ENCODE data around the gene JMJD1C.

DNA sequence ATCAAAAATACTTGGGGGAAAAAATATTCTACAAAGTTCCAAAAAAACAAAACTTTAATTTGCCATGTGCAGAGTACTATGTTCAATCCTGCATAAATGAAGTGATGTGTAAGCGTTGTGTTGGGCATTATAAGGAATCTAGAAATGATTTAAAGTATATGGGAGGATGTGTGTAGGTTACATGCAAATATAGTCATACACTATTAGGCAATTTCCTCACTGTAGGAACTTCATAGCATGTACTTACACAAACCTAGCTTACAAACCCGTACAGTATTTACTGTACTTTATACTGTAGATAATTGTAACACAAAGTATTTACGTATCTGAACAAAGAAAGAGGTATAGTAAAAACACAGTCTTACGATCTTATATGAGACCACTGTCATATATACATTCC is 260.4 kb downstream of the JMJD1C start:
- TF ChIP-seq, protein P1, sequence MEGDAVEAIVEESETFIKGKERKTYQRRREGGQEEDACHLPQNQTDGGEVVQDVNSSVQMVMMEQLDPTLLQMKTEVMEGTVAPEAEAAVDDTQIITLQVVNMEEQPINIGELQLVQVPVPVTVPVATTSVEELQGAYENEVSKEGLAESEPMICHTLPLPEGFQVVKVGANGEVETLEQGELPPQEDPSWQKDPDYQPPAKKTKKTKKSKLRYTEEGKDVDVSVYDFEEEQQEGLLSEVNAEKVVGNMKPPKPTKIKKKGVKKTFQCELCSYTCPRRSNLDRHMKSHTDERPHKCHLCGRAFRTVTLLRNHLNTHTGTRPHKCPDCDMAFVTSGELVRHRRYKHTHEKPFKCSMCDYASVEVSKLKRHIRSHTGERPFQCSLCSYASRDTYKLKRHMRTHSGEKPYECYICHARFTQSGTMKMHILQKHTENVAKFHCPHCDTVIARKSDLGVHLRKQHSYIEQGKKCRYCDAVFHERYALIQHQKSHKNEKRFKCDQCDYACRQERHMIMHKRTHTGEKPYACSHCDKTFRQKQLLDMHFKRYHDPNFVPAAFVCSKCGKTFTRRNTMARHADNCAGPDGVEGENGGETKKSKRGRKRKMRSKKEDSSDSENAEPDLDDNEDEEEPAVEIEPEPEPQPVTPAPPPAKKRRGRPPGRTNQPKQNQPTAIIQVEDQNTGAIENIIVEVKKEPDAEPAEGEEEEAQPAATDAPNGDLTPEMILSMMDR (IDR thresholded peaks at IDR 0.05), result no peak
- no peak for TF ChIP-seq POLR2A (IDR thresholded peaks at IDR 0.05)
